ENCODE results near the gene EHD1. TPM values are rescaled to one million over a fixed set of nuclear protein-coding genes. Genes with fewer than 3 reads are reported as not detected.

The EHD1 gene
- total and polyA plus RNA-seq, 9 donors = 14.3 to 87.8 (median 33.5) TPM

- Histone ChIP-seq H3K9me3 (no peaks in the 10 kb centered on the region), H3K4me1 (ENCODE audit: insufficient read depth) (peaks cover 29% of the 10 kb centered on the region), H3K36me3 (no peaks in the 10 kb centered on the region), H3K27me3 (no peaks in the 10 kb centered on the region), H3K27ac (peak overlapping the region; percentile 63 to 82), H3K4me3 (no peak overlapping the region)
- DNase-seq = no peak
- intact Hi-C loops (cut with DNase I) = no loop called here
- WGBS, 3 donors = 12 to 15% (median 13%) methylated on average over 9 of the region's 9 CpGs
- TF ChIP-seq EP300 (IDR thresholded peaks at IDR 0.05) = no peak
- no peak for TF ChIP-seq POLR2A (IDR thresholded peaks at IDR 0.05)
- no peak for TF ChIP-seq CTCF (IDR thresholded peaks at IDR 0.05)
Measured at GRCh38 chr11:64862987-64863390, 15.4 kb downstream of the EHD1 start.

- WGBS, 3 donors = 89 to 92% (median 91%) methylated on average over 6 of the region's 6 CpGs
- intact Hi-C loops (cut with DNase I) = no loop called here
- H3K9me3 ChIP-seq = no peaks in the 10 kb centered on the region
- no peak for TF ChIP-seq EP300 (IDR thresholded peaks at IDR 0.05)
- no peak for TF ChIP-seq CTCF (IDR thresholded peaks at IDR 0.05)
- TF ChIP-seq POLR2A (IDR thresholded peaks at IDR 0.05) = no peak
- no peak overlapping the region for H3K4me3 ChIP-seq
- no peaks in the 10 kb centered on the region for H3K36me3 ChIP-seq
- no peak for DNase-seq
- no peaks in the 10 kb centered on the region for H3K27me3 ChIP-seq
- H3K4me1 ChIP-seq (ENCODE audit: insufficient read depth) = peaks cover 29% of the 10 kb centered on the region
- H3K27ac ChIP-seq = no peak overlapping the region
Measured at GRCh38 chr11:64861227-64861975, 17.0 kb downstream of the EHD1 start.

GRCh38 chr11:64859542-64860414 lies 18.6 kb downstream of the EHD1 start:
- peaks cover 29% of the 10 kb centered on the region for H3K4me1 ChIP-seq (ENCODE audit: insufficient read depth)
- H3K9me3 ChIP-seq = no peaks in the 10 kb centered on the region
- TF ChIP-seq EP300 (IDR thresholded peaks at IDR 0.05) (no peak), CTCF (IDR thresholded peaks at IDR 0.05) (no peak), POLR2A (IDR thresholded peaks at IDR 0.05) (no peak)
- intact Hi-C loops (cut with DNase I) = no loop called here
- no peaks in the 10 kb centered on the region for H3K36me3 ChIP-seq
- no peak for DNase-seq
- H3K27ac ChIP-seq = no peak overlapping the region
- H3K27me3 ChIP-seq = no peaks in the 10 kb centered on the region
- 91 to 94% (median 93%) methylated on average over 29 to 33 of the region's 33 CpGs for WGBS, 3 donors
- H3K4me3 ChIP-seq = no peak overlapping the region

- no peak for DNase-seq
- Histone ChIP-seq H3K36me3 (no peaks in the 10 kb centered on the region), H3K27me3 (no peaks in the 10 kb centered on the region), H3K4me3 (no peak overlapping the region), H3K27ac (no peak overlapping the region), H3K9me3 (no peaks in the 10 kb centered on the region), H3K4me1 (ENCODE audit: insufficient read depth) (peaks cover 24% of the 10 kb centered on the region)
- 84 to 90% (median 86%) methylated on average over 19 of the region's 19 CpGs for WGBS, 3 donors
- TF ChIP-seq EP300 (IDR thresholded peaks at IDR 0.05) (no peak), POLR2A (IDR thresholded peaks at IDR 0.05) (no peak), CTCF (IDR thresholded peaks at IDR 0.05) (no peak)
- intact Hi-C loops (cut with DNase I) = no loop called here
Measured at GRCh38 chr11:64858467-64859263, 19.8 kb downstream of the EHD1 start.

Measured in ovary (tissue), 9 donors.